Measurements from ENCODE around the gene INHBE. TPM values are rescaled to one million over a fixed set of nuclear protein-coding genes. Genes with fewer than 3 reads are reported as not detected.

Gene INHBE
- total RNA-seq, 1 experiment from 2014 or later = 0.59 TPM

- in situ Hi-C loops (cut with HindIII; ENCODE audit: low pct_unique_long_range_greater_than_20kb, low sequenced_read_pairs) = no loop called here
Measured at GRCh38 chr12:57429473-57430111, 25.5 kb upstream of the INHBE start.

More at GRCh38 chr12:57429473-57430111, 25.5 kb upstream of the INHBE start:
- intact Hi-C loops (cut with micrococcal nuclease; ENCODE audit: unreplicated experiment) = no loop called here
- TF ChIP-seq CTCF (IDR thresholded peaks at IDR 0.05) (no peak), POLR2AphosphoS5 (IDR thresholded peaks at IDR 0.05; ENCODE audit: low read depth, low read length) (no peak), SIN3A (IDR thresholded peaks at IDR 0.05; ENCODE audit: borderline replicate concordance, insufficient read depth, low read depth, low read length) (no peak), TCF7L2 (IDR thresholded peaks at IDR 0.05; ENCODE audit: low read depth, low read length) (no peak), REST (IDR thresholded peaks at IDR 0.05; ENCODE audit: insufficient read depth in 1 of 2, low read depth in 2 of 2, low read length in 1 of 2) (no peak)
- Histone ChIP-seq H3K4me3 (ENCODE audit: low read depth in 2 of 2, low read length in 2 of 2) (peak overlapping the region; percentile 60 to 86), H3K36me3 (ENCODE audit: control insufficient read depth, insufficient read depth, low read length) (no peaks in the 10 kb centered on the region), H3K27ac (ENCODE audit: low read length) (peak overlapping the region; percentile 97), H3K27me3 (ENCODE audit: control insufficient read depth, insufficient read depth, low read length) (no peaks in the 10 kb centered on the region), H3K9me3 (ENCODE audit: control insufficient read depth, insufficient read depth, low read depth, low read length) (no peaks in the 10 kb centered on the region), H3K4me1 (ENCODE audit: control insufficient read depth, insufficient read depth, low read length) (peaks cover 6% of the 10 kb centered on the region)
- TSS peak; percentile 95 for BruUV-seq (replicated peaks)
- ChIA-PET CTCF (interaction anchor here (0.6 to 0.7 kb wide), 2 partner anchors 21 to 24 kb away, joined by 3 read pairs; no protein-coding TSS in a partner anchor), POLR2A (interaction anchor here (0.6 kb wide), 2 partner anchors 11 to 16 kb away, joined by 5 to 7 read pairs; no protein-coding TSS in a partner anchor)
- ATAC-seq = no peak
- no peak for DNase-seq (ENCODE audit: low read depth, low spot score)

All from Panc1 (cell line).